Heart right ventricle (tissue), 16 donors: ENCODE data around the gene DPEP1. TPM values are rescaled to one million over a fixed set of nuclear protein-coding genes. Genes with fewer than 3 reads are reported as not detected.

ENCODE experiments used
- ATAC-seq, 8 donors: fragments of 200-7000 bp; cut with Tn5 transposase; one replicate each; pipeline ENCODE4 v1.9.1; 2020; ENCODE audit warnings: mild to moderate bottlenecking in 8 of 8, moderate library complexity in 8 of 8, moderate number of reproducible peaks in 1 of 8
- DNase-seq, 2 donors: peaks; one replicate each; pipeline ENCODE4 v3.0.0-alpha.2; 2020
- H3K27ac ChIP-seq, 10 donors: fragments of 200-600 bp; sonication (generic) in 2 of 10; one replicate each; pipeline versions ENCODE4 v1.5.0 to v1.8.0; 2020 to 2022; ENCODE audit warnings: mild to moderate bottlenecking in 3 of 10
- H3K27me3 ChIP-seq, 7 donors: fragments of 200-600 bp; one replicate each; pipeline ENCODE4 v1.8.0; 2021 to 2022; ENCODE audit warnings: mild to moderate bottlenecking in 2 of 7
- H3K36me3 ChIP-seq, 9 donors: fragments of 200-600 bp; sonication (generic) in 1 of 9; one replicate each; pipeline versions ENCODE4 v1.5.0 to v1.8.0; 2020 to 2022; ENCODE audit warnings: mild to moderate bottlenecking in 2 of 9
- H3K4me1 ChIP-seq, 9 donors: fragments of 200-600 bp; sonication (generic) in 1 of 9; one replicate each; pipeline versions ENCODE4 v1.5.0 to v1.8.0; 2020 to 2022; ENCODE audit warnings: mild to moderate bottlenecking in 4 of 9
- H3K4me3 ChIP-seq, 10 donors: fragments of 200-600 bp; sonication (generic) in 2 of 10; one replicate each; pipeline versions ENCODE4 v1.5.0 to v1.8.0; 2020 to 2022; ENCODE audit warnings: mild to moderate bottlenecking in 7 of 10, moderate library complexity in 2 of 10
- H3K9me3 ChIP-seq, 11 donors: fragments of 200-600 bp in 10 of 11; sonication (generic) in 2 of 11; one replicate each; pipeline versions ENCODE4 v1.5.0 to v1.8.0; 2013 to 2022; ENCODE audit warnings: mild to moderate bottlenecking in 2 of 11, control low read depth in 1 of 11, moderate library complexity in 1 of 11
- WGBS, 2 donors: extraction: QIAGEN DNeasy Blood & Tissue Kit; methylation state at CpG; one replicate each; pipeline ENCODE4 v1.1.7; 2013; ENCODE audit warnings: inconsistent platforms in 1 of 2; 5-methylcytosine and 5-hydroxymethylcytosine counted together
- intact Hi-C, 10 donors: fragments of 100-400 bp; cut with DNase I; formaldehyde crosslinking; loops; one replicate each; pipeline versions ENCODE4 v1.11.1 to v1.14.2; 2022
- polyA plus RNA-seq, 2 donors: library from polyadenylated mRNA; stranded (reverse); fragments of 200-250 nt; gene quantifications; one replicate each; pipeline ENCODE4 v1.2.3, GENCODE V29; 2013
- total RNA-seq, 10 donors: library from RNA; stranded (reverse); fragmentation: NEBNext Ultra II Directional in 3 of 10; extraction: Animal tissue kit (Norgen Biotek cat#: 25700) in 3 of 10; gene quantifications; one replicate each; pipeline versions ENCODE4 v1.2.1 to v1.2.4, GENCODE V29; 2021 to 2023
- TF ChIP-seq, protein P1 (sequence below), 9 donors: fragments of 200-600 bp; sonication (generic) in 2 of 9; IDR thresholded peaks; one replicate each; pipeline versions ENCODE4 v1.5.0 to v1.8.0; 2021 to 2022; ENCODE audit warnings: antibody characterized with exemption in 9 of 9, mild to moderate bottlenecking in 5 of 9, moderate library complexity in 1 of 9
- donor health status: Arrhythmogenic right ventricular cardiomyopathy.
- donor health status: ischemic (EF 13 %, LVEDD 7.1; RV severe dilation, severe dysfunction).
- donor health status: healthy with polysubstance abuse.
- donor health status: DM: no; HTN: yes; CAD: no.
- donor health status: DM: no; HTN: no; CAD: no.
- donor health status: ischemic (EF 25% LVEDD 6.9; RV normal size, moderate dysfunction).
- donor health status: ischemic (EF 25% LVEDD 5.7; RV mildly dilated, moderate dysfunction).
- donor health status: healthy.
- donor health status: DM: yes; HTN: yes; CAD: no.
- donor health status: Ischemic cardiomyopathy.
- donor health status: ischemic (EF 35%, LVEDD 5.7; RV mildly dilated, moderate dysfunction).
- donor health status: nonischemic (EF 11% LVEDD 7.7; RV severe dilation, severe dysfunction).
- donor health status: DM: yes; HTN: yes; CAD: no.
- donor health status: PGD.
- donor health status: ischemic (EF 29% LVEDD 5.4; RV normal size, mild dysfunction).
- donor health status: nonischemic (EF 23%, LVEDD 6.1; RV moderate dilation, normal function).

DPEP1 gene
- total and polyA plus RNA-seq, 12 donors: 0.09 TPM; not detected in 11

DNA sequence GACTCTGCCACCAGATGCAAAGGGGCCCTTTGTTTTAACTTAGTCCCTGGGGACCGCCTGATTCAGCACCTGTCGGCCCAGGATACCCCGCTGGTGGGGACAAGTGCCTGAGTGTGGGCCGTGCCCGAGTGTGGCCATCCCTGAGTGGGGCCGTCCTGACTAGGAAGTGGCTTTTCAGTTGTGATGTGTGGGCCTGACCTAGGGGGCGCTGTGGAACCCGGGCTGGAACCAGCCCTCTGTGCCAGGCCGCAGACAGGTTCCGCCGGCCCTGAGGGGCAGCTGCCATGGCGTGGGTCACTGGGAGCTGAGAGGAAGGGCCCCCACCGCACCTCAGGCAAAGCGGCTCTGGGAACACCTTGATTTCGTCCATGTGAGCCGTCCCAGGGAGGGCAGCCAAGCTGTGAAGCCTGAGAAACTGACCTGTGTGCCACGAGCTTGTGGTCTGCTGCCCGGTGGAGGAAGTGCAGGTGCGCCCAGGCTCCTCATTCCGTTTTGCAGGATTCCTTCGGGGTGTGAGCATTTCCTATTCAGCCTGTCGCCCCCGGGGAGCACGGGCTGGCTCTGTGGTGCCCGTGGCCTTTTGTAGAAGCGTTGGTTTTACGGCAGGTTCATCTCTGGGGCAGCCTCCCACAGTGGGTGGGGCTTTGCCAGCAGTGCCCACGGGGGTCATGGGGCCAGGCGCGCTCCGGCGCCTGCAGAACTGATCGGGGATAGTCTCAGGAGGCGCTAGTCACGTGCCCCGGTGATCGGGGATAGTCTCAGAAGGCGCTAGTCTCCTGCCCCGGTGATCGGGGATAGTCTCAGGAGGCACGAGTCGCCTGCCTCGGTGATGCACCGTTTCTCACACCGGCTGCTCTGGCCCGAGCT, 47.7 kb upstream of the DPEP1 start:
- peak overlapping the region in 9 of 10 donors; percentile 2 to 41 (median 25) for H3K4me3 ChIP-seq
- DNase-seq: peak in 1 of 2 donors; percentile 58
- TF ChIP-seq, protein P1, sequence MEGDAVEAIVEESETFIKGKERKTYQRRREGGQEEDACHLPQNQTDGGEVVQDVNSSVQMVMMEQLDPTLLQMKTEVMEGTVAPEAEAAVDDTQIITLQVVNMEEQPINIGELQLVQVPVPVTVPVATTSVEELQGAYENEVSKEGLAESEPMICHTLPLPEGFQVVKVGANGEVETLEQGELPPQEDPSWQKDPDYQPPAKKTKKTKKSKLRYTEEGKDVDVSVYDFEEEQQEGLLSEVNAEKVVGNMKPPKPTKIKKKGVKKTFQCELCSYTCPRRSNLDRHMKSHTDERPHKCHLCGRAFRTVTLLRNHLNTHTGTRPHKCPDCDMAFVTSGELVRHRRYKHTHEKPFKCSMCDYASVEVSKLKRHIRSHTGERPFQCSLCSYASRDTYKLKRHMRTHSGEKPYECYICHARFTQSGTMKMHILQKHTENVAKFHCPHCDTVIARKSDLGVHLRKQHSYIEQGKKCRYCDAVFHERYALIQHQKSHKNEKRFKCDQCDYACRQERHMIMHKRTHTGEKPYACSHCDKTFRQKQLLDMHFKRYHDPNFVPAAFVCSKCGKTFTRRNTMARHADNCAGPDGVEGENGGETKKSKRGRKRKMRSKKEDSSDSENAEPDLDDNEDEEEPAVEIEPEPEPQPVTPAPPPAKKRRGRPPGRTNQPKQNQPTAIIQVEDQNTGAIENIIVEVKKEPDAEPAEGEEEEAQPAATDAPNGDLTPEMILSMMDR (IDR thresholded peaks at IDR 0.05): peak in 8 of 9 donors; percentile 20 to 64 (median 52)
- peaks cover 6 to 26% (median 13%) of the 10 kb centered on the region in 7 donors for H3K27me3 ChIP-seq
- 6 to 9% methylated on average over 46 of the region's 46 CpGs for WGBS, 2 donors
- peak overlapping the region in 1 of 10 donors; percentile 2 for H3K27ac ChIP-seq
- peaks cover 0 to 40% (median 28%) of the 10 kb centered on the region in 9 donors for H3K36me3 ChIP-seq
- no peaks in the 10 kb centered on the region for H3K9me3 ChIP-seq
- intact Hi-C loops: loop anchor here in 2 of 10 donors (5.0 to 10.0 kb wide), 2 partner anchors 61 to 77 kb away; partner anchors contain the start of gene SPG7 (in 1 of the 2)
- H3K4me1 ChIP-seq: peaks cover 19 to 53% (median 45%) of the 10 kb centered on the region in 9 donors
- ATAC-seq: peak; percentile 6 to 61 (median 40)

DNA sequence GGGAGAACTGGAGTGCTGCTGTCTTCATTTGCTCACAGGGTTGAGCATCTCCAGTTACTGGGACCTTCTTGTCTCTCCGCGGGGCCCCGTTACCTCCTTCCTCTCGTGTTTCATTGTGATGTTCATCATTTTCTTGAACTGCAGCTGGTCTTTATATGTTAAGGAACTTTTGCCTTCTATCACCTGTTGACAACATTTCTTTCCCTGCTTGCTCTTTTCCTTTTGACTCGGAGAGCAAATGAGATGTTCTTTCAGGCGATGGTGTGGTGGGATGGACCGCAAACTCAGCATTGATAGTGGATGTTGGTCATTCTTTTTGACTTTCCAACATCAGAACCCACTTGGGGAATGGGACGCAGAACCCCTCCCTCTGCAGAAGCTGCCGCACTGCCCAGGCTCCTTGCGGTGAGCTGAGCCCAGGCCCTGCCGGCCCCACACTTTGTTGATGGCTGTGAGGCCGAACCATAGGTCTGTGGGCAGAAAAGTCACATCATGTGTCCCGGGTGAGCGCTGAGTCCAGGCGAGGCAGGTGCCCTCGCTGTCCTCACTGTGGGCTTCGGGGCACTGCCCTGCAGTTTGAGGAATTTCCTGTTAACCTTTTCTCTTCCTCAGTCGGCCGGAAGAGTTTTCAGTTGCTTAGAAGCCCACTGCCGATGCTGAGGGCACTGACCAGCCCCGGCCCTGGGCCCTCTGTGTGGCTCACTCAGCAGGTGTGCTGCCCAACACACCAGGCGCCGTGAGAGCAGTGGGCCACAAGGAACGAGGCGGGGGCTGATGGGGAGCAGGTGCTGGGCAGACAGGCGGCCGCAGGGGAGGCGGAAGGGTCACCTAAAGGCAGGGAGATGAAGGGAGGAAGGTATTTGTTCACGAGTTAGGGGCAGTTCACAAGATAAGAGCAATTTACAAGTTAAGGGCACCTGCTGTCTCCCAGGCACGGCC, 45.5 kb upstream of the DPEP1 start:
- ATAC-seq: no peak
- Histone ChIP-seq H3K4me3 (no peak overlapping the region), H3K36me3 (peaks cover 0 to 21% (median 13%) of the 10 kb centered on the region in 9 donors), H3K27ac (no peak overlapping the region), H3K27me3 (peaks cover 10 to 44% (median 30%) of the 10 kb centered on the region in 7 donors), H3K9me3 (no peaks in the 10 kb centered on the region), H3K4me1 (peaks cover 10 to 34% (median 29%) of the 10 kb centered on the region in 9 donors)
- intact Hi-C loops: loop anchor here in 2 of 10 donors (5.0 to 10.0 kb wide), 2 partner anchors 63 to 74 kb away; partner anchors contain the start of gene SPG7 (in 1 of the 2)
- WGBS, 2 donors: 73 to 74% methylated on average over 30 of the region's 30 CpGs
- TF ChIP-seq, protein P1 (IDR thresholded peaks at IDR 0.05): no peak
- DNase-seq: no peak

DNA sequence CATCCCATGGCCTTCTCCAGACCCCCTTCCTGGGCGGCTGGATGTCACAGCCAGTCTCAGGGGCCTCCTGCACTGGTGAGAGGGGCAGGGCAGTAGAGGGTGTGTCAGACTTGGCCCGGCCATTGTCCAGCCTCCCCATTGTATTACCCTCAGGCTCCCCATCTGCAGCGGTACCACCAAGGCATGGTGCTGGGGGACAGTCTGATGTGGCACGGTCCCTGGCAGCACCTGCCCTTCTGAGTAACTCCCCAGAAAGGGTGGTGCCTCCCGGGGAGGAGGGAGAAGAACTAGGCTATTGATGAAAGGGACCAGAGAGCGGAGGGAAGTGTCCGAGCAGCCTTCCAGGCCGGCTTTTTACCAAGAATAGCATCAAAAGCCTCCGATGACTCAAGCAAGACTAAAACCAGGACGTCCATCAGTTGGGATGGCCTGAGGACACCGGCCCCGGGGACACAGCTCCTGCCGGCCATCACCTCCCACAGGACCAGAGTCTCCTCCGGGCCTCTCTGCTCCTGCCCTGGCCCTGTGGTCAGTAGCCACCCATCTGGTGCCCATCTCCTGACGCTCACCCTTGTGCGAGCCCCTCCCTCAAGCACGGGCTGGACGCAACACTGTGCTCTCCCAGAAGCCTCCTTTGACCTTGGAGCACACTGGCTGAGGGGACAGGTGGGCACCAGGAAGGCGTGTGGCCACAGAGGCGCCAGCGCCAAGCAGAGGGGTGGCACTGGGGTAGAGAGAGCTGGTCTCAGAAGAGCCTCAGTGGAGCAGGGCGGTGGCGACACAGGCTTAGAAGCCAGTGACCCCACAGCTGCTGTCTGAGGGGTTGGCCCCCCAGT, 43.7 kb upstream of the DPEP1 start:
- H3K27me3 ChIP-seq: peaks cover 14 to 62% (median 43%) of the 10 kb centered on the region in 7 donors
- WGBS, 2 donors: 63 to 71% methylated on average over 22 to 23 of the region's 23 CpGs
- ATAC-seq (no peak), DNase-seq (no peak)
- H3K36me3 ChIP-seq: peaks cover 0 to 3% (median 0%) of the 10 kb centered on the region in 9 donors
- no peak overlapping the region for H3K27ac ChIP-seq
- H3K4me1 ChIP-seq: peaks cover 15 to 29% (median 23%) of the 10 kb centered on the region in 9 donors
- TF ChIP-seq, protein P1 (IDR thresholded peaks at IDR 0.05): no peak
- intact Hi-C loops: loop anchor here in 7 of 10 donors (5.0 to 10.0 kb wide), 4 partner anchors 65 to 75 kb away; partner anchors contain the start of gene SPG7 (in 1 of the 7)
- no peaks in the 10 kb centered on the region for H3K9me3 ChIP-seq
- H3K4me3 ChIP-seq: no peak overlapping the region
